Fibroblast of skin of left biceps (primary cell): ENCODE data around the gene MMP8.

Experiments used
- DNase-seq, 2 experiments: peaks; one replicate each; pipeline ENCODE4 v3.0.0-alpha.2; 2013; ENCODE audit warnings: low read depth in 2 of 2

MMP8 gene

DNA sequence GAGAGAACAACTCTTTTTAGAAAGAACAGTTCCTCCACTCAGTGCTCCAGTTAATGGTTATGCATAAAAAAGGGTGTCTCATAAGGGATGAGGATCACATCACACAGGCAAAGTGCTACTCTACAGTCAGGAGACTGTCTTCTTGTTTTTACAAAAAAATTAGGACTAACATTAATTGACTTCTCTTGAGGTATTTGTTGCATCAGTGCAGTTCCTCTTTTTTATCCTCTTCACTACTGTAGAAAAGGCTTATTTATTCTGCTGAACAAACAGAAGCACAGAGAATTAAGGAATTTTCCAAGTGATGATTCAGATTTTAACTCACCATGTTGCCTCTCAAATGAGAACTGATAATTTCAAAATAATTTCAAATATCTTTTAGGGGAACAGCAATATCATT, 1.9 kb downstream of the MMP8 start:
- no peak for DNase-seq

DNA sequence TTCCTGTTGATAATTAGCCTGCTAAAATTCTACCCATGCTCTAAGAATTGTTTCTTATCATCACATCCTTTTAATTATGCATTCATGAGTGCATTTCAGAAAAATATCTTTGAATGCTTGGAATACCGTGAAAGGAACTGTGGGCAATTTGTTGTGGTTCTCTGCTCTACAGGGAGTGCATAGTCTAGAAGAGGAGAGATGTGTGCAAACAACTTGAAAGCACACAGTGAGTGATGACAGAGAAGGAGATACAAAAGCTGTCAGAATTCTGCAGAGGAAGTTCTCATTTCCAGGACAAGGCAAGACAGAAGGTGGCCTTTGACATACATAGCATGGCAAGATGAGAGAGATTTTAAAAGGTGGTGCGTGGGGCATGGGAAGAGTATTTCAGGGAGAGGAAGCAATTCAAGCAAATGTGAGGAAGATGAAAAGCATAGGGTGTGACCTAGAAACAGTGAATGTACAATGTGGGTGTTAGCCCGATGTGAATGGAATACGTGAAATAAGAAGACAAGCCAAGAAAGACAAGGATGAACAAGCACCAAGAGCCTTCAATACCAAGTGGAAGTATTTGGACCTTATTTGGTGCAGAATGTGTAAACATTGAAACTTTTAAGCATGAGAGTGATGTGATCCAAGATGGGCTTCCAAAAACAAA, 5.0 kb downstream of the MMP8 start:
- no peak for DNase-seq

DNA sequence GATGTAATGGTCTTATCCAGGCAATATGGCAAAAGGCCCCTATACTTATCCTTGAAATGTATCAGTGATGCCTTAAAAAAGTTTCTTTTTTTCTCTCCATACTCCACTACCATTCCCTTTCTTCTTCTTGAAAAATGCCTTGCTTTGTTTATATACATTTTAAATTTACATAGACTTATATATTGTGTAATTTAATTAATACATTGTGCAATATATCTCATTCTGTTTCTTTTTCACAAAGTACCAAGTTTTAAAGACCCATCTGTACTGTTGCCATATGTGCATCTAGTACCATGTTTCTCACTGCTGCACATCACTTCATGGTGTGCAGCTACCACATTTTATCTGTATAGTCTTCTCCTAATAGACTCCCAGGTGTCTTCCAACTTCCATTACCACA, 7.5 kb downstream of the MMP8 start:
- DNase-seq, result no peak

DNA sequence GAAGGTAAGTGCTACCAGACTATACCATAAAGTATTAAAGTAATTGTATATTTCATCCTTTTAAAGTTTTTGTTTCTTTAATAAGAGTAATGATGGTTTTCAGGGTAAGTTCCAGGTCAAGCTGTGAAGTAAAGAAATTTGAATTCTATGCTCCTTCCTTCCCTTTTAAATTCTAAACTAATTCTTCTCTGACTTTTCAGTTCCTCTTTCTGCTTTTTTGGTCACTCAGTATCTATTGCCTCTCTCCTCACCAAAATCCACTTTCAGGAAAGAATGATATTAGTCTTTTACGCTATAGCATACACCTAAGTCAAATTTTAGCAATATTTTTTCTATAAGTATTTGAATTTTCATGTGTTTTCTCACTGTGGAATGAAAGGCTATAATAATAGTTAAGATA, 8.2 kb downstream of the MMP8 start:
- DNase-seq, result no peak

DNA sequence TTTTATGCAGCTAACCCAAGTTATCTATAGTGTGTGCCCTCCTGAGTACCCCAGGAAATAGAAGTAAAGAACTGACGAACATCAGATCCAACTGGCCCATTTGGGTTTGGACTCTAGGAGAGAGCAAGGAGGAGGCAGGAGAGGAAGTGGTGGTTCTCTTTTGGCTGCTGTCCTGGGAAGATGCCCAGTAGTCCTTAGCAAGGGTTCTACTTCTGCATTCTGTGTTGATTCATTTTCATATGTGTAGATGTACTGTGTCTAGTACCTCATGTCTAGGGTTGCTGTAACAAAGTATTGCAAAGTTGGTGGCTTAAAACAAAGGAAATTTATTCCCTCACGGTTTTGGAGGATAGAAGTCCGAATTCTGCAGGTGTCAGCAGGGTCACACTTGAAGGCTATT, 12.6 kb downstream of the MMP8 start:
- DNase-seq, result no peak

DNA sequence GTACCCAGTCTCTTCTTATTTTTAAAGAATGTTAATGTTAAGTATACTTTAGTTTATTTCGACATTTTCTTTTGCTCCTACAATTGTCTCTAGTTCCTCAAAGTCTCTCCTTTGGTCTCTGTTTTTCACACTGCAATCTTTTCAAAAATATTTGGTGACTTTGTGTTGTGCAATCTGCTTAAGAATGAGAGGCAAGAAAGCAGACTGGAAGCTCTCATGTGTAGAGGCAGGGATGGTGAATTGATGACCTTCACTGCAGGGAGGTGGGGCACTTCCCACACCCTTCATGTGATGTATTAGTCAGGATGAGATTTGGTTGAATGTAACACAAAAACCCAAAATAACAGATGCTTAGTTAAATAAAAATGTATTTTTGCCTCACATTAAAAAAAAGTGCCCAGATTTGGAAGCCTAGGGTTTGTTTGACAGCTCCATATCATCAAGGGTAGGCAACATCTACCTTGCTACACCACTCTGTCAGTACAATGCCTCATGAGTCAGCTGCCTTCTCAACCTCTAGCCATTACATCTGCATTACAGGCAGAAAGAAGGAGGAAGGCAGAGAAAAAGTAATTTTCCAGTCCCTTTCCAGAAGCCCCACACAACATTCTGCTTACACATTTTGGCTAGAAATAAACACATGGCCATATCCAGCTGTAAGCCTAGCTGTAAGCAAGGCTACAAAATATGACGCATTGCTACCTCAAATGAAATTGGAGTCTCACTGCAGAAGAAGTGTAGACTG, 15.4 kb downstream of the MMP8 start:
- no peak for DNase-seq

DNA sequence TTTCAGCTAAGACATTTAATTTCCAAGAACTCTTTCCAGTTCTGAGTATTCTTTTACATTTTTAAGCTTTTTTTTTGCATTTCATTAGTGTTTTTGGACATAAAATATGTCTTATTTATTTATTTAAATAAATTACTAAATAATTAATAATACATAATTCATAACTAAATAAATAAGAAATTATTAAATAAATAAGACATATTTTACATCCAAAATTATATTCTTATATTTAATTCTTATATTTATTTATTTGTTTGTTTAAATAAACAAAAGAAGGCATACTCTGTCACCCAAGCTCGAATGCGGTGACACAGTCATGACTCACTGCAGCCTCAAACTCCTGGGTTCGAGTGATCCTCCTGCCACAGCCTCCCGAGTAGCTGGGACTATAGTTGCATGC, 16.1 kb downstream of the MMP8 start:
- DNase-seq, result no peak

DNA sequence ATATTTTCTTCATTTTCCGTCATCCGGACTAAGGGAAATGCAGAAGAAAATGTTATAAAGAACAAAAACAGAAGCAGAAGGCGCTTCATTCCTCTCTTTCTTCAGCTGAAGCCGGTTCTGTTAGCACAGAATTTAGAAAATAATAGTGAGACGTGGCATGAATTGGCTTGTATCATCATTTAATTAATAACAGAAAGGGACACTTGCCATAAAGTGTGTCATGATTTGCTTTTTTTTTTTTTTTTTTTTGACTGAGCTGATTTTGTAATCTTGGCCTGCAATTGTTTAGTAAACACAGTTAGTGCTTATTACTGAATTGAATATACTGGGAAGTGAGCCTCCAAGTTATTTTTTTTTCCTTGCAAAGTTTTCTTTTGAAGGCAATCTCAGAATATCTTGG, 19.1 kb downstream of the MMP8 start, which contains the start of gene MMP27:
Gene MMP27 (minus strand): TSS at position 144 of the 400 bp plus-strand sequence. CDS start 55 bp downstream, at position 89.
- DNase-seq, result no peak

DNA sequence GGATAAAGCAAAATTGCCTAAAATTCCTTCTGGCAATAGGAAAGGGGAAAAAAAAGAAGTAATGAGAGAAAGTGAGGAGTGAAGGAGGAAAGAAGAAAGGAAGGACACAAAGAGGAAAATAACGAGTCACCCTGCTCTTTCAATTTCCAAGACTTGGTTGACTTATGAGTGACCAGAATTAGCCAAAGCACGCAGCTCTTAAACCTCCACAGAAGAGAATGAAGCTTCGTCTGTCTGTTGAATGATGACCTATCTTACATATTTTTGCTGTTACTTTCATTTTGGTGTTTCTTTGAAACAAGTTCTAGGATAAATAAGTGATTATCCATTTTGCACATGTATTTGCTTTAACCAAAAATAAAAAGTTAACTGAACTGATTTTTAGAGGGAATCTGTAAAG, 19.9 kb downstream of the MMP8 start:
- DNase-seq, result no peak

DNA sequence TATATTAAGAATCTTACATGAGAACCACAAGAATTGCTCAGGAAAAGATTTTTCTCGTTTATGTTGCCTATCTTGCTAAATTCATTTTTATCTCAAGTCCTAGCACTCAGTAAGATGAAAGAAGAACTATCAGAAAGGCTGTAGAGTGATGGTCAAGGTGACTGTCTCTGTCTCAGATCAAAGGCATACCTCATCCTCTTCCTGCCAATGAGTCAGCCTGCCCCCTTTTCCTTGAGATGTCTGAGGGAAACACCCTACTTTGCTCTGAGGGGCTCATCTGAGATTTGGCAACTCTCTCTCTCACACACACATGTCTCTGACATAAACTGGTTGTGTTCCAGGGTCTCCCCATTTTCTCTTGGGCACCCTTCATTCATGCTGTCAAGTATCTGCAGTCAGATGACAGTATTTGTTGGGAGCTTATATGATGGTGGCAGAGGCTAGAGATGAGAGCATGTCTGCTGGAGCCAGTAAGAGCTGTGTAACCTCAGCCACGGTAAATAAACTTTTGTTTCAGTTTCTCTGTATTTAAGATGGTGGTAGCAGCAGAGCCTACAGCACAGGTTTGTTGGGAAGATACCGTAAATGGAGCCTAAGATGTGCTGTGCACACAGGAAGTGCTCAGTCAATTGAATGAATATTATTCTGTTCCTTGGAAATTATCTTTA, 20.8 kb downstream of the MMP8 start:
- DNase-seq, result no peak

DNA sequence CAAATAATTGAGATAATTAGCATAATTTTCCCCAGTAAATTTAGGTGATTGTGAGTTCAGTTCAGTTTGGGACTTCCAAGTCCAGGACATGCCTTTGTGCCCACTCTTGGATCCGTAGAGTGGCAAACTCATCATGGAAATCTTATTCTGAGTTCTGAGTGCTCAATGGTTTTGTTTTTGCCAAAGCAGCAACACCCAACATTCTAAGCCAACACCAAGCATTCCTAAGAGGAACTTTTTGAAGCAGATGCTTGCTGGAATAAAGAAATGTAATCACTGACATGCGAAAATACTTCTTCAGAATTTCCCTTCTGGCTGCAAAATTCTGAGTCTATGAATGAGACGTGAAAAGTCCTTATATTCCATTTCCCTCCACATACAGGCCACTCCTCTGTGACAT, 29.6 kb downstream of the MMP8 start:
- no peak for DNase-seq

DNA sequence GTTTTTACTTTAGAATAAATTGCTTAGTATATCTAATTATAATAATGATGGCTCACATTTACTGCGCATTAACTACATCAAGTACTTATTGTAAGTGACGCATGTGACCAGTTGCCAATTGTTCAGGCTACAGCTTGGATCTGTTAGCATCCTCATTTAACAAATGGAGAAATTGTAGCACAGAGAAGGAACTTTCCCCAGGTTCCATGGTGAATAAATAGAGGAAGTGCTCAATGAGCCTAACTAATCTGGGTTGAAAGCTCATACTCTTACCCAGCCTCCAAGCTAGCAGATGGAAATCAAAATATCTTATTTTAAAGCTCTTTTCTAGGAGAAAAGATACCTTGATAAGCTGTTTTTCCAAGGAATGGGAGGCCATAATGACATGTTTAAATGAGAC, 39.0 kb downstream of the MMP8 start:
- DNase-seq, result no peak

DNA sequence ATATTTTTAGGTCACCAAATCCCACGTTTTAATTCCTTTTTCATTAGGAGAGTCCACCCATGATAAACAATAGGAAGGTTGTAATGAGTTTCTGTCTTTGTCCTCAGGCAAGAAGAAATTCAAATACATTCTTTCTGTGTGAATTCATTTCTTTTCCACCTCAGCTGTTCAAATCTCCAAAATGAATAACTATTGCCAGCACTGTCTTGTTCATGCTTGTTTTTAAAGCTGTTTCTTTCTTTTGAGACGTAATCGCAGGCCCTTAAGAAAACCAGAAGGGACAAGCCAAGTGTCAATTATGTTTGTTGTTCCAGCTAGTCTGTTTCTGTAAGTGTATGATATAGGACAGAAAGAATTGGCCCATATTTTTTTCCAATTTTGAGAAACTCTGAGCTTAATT, 39.4 kb downstream of the MMP8 start:
- no peak for DNase-seq

DNA sequence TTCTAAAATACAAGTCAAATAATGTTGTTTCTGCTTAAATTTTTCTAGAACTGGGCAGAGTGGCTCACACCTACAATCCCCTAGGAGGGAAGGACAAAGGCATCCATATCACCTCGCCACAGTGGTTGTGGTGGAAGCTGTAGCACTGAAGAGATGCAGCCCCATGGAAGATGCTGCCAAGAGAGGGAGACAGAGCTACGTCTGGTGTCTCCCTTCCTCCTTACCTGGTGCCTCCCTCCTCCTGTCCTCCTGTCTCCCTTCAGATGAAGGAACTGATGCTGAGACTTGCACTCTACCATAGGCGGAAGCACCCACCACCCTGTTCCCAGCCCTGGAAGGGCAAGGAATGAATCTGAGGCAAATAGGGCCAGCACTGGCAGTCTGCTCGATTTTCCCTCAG, 41.5 kb downstream of the MMP8 start:
- no peak for DNase-seq

DNA sequence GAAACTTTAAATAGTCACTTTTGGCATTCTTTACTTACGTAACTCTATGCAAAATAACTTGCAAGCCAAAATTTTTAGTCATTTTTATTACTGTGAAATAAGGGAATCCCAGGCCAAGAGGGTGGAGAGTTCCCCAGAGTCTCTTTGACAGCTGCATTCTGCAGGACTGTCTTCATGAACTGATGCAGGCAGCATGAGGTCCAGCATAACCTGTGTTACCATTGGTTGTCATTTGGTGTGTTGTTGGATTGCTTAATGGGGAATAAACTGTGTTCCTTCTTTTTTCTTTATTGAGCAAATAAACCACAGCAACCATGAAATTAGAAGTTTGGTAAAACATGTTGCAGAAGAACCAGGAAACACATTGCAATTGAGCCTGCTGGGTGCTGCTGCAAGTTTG, 43.8 kb downstream of the MMP8 start:
- DNase-seq, result peak; percentile 15 to 24

DNA sequence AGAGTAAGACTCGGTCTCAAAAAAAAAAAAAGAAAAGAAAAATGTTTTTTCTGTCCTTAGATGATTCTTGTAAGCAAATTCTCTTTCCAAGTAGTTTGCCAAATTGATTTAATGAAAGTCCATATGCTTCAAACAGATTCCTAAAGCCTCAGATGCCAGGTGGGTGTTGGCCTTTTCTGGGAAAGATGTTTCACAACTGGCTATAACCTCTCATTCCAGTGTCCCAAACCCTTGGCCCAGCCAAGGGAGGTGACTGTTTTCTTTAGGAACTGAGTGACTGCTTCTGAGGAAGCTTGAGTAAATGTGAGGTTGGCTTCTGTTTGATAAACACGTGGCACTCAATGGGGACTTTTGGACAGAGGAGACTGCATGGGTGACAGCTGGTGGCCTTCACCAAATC, 46.7 kb downstream of the MMP8 start:
- DNase-seq, result no peak

DNA sequence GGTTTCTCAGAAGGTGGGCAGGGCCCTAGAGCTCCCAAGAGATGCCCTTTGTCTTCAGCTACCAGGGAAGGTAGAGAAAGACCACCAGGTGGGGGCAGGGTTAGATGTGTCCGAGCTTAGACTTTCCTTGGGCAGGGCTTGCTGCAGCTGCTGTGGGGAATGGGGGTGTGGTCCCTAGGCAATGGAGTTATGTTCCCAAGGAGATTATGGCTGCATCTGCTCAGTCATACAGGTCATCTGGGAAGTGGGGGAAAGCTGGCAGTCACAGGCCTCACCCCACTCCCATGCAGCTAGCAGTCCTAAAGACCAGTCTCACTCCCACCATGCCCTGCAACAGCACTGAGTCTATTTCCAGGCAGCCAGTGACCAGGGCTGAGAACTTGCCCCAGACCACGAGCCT, 48.7 kb downstream of the MMP8 start:
- DNase-seq, result no peak

DNA sequence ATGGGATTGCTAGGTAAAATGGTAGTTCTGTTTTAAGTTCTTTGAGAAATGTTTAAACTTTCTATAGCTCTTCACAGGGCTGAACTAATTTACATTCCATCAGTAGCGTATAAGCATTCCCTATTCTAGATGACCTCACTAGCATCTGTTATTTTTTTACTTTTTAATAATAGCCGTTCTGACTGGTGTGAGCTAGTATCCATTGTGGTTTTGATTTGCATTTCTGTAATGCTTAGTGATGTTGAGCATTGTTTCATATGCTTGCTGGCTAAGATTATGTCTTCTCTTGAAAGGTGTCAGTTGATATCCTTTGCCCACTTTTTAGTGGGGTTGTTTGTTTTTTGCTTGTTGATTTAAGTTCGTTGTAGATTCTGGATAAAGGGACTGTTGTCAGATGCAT, 55.1 kb downstream of the MMP8 start:
- peak; percentile 25 to 36 for DNase-seq

DNA sequence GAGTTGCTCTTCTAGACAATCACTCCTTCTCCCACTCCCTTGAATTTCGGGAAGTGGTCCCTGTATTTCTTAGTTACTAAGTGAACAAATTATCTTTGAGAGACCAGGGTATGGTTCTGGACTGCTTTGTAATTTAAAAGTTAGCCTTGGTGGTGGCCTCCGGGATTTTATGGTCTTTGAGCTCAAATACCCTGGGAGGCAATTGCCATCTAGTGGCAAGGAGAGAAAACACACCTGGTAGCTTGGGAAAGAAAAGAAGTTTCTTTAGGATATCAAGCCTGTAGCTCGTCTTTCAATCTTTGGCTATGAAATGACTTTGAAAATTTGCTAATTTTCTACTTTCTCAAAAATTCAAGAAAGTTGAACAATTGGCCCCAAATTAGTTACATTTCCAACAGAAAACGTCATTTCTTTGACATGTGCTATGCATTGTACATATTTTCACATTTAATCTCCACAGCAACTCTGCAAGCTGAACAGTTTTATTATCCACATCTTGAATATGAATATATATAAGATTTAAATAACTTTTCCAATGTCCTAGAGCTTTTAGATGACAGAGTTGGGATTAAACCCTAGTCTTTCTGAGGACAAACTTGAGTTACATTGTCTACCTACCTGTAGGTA, 58.3 kb downstream of the MMP8 start:
- DNase-seq, result peak; percentile 6 to 13

DNA sequence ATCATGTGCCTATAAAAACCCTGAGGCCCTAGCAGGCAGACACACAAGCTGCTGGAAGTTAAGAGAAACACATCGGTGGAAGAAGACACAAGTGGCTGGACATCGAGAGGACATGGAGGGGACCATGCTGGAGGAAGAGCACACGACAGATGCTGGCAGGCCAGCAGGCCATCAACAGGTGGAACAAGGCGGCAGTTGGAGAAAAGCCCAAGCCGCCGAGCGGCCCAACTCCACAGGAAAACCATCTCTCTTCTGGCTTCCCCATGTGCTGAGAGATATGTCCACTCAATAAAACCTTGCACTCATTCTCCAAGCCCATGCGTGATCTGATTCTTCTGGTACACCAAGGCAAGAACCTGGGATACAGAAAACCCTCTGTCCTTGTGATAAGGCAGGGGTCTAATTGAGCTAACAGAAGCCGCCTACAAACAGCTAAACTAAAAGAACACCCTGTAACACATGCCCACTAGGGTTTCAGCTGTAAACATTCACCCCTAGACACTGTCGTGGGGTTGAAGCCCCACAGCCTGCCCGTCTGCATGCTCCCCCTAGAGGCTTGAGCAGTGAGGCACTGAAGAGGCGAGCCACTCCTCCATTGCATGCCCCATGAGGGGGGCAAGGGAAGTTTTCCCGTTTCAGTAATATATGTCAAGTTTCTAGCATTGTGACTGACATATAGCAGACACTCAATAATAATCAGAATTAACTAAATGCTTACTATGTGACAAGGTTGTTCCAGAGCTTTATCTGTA, 60.6 kb downstream of the MMP8 start:
- no peak for DNase-seq

DNA sequence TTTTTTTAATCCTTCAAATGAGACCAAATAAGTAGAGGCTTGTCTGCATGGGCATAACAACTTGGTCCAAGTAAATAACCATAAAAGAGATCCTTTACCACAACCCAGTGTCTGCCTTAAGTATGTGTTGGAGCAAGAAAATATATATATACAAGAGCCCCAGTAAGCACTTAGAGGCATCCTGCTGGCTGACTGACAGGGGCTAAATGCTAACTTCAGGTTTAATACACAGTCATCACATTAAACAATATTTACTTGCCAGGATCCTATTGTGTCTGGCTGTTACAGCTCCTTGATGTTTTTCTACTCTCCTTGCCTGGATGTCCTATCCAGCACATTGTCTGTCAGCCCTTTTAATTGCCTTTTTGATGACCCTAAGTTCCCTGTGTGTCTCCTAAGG, 62.1 kb downstream of the MMP8 start:
- DNase-seq, result no peak
